Measurements from ENCODE around the gene GFRA4. TPM values are rescaled to one million over a fixed set of nuclear protein-coding genes. Genes with fewer than 3 reads are reported as not detected.

The GFRA4 gene
- total RNA-seq, 4 donors from 2014 or later = not detected

- TF ChIP-seq CTCF (IDR thresholded peaks at IDR 0.05 in 4 of 5, conservative IDR thresholded peaks at IDR 0.05 in 1 of 5) (no peak), POLR2A (IDR thresholded peaks at IDR 0.05) (no peak)
- ATAC-seq (no peak), DNase-seq (no peak)
- no peaks in the 10 kb centered on the region for H3K4me1 ChIP-seq
- no peak overlapping the region for H3K27ac ChIP-seq
- no peak overlapping the region for H3K4me3 ChIP-seq
- peaks cover 0 to 70% of the 10 kb centered on the region in 2 donors for H3K36me3 ChIP-seq
- intact Hi-C loops (cut with DNase I; ENCODE audit: low total_unique reads) = no loop called here
- no peaks in the 10 kb centered on the region for H3K27me3 ChIP-seq
- H3K9me3 ChIP-seq = no peaks in the 10 kb centered on the region
- in situ Hi-C loops (cut with MboI; ENCODE audit: low sequenced_read_pairs in 4 of 4) = no loop called here
Measured at GRCh38 chr20:3645309-3646066, 17.7 kb downstream of the GFRA4 start.

GRCh38 chr20:3640259-3640658 lies 22.9 kb downstream of the GFRA4 start:
- Histone ChIP-seq H3K27ac (no peak overlapping the region), H3K4me3 (no peak overlapping the region), H3K27me3 (no peaks in the 10 kb centered on the region), H3K9me3 (no peaks in the 10 kb centered on the region), H3K36me3 (peaks cover 2 to 27% of the 10 kb centered on the region in 2 donors), H3K4me1 (no peaks in the 10 kb centered on the region)
- TF ChIP-seq POLR2A (IDR thresholded peaks at IDR 0.05) (no peak), CTCF (IDR thresholded peaks at IDR 0.05 in 4 of 5, conservative IDR thresholded peaks at IDR 0.05 in 1 of 5) (no peak)
- in situ Hi-C loops (cut with MboI; ENCODE audit: low sequenced_read_pairs in 4 of 4) (no loop called here), intact Hi-C loops (cut with DNase I; ENCODE audit: low total_unique reads) (no loop called here)
- no peak for ATAC-seq
- DNase-seq = no peak

- intact Hi-C loops (cut with DNase I; ENCODE audit: low total_unique reads) = no loop called here
- H3K9me3 ChIP-seq = no peaks in the 10 kb centered on the region
- ATAC-seq (no peak), DNase-seq (no peak)
- no peaks in the 10 kb centered on the region for H3K27me3 ChIP-seq
- no peak overlapping the region for H3K4me3 ChIP-seq
- H3K4me1 ChIP-seq = no peaks in the 10 kb centered on the region
- in situ Hi-C loops (cut with MboI; ENCODE audit: low sequenced_read_pairs in 4 of 4) = no loop called here
- H3K27ac ChIP-seq = no peak overlapping the region
- peaks cover 2 to 7% of the 10 kb centered on the region in 2 donors for H3K36me3 ChIP-seq
- TF ChIP-seq POLR2A (IDR thresholded peaks at IDR 0.05) (no peak), CTCF (IDR thresholded peaks at IDR 0.05 in 4 of 5, conservative IDR thresholded peaks at IDR 0.05 in 1 of 5) (no peak)
Measured at GRCh38 chr20:3635346-3635745, 27.9 kb downstream of the GFRA4 start.

- in situ Hi-C loops (cut with MboI; ENCODE audit: low sequenced_read_pairs in 4 of 4) = no loop called here
- Histone ChIP-seq H3K27ac (no peak overlapping the region), H3K4me1 (no peaks in the 10 kb centered on the region), H3K36me3 (peaks cover 2 to 5% of the 10 kb centered on the region in 2 donors), H3K27me3 (no peaks in the 10 kb centered on the region), H3K9me3 (no peaks in the 10 kb centered on the region), H3K4me3 (no peak overlapping the region)
- no peak for DNase-seq
- TF ChIP-seq CTCF (IDR thresholded peaks at IDR 0.05 in 4 of 5, conservative IDR thresholded peaks at IDR 0.05 in 1 of 5) (no peak), POLR2A (IDR thresholded peaks at IDR 0.05) (no peak)
- intact Hi-C loops (cut with DNase I; ENCODE audit: low total_unique reads) = no loop called here
- ATAC-seq = no peak
Measured at GRCh38 chr20:3633913-3634478, 29.2 kb downstream of the GFRA4 start.
